Osteocyte (in vitro differentiated cells): ENCODE measurements around the gene CHMP3. TPM values are rescaled to one million over a fixed set of nuclear protein-coding genes. Genes with fewer than 3 reads are reported as not detected.

Source experiments
- DNase-seq: peaks from one replicate; pipeline ENCODE4 v3.0.0; 2021; ENCODE audit warnings: mixed read lengths; ENCODE audit not compliant: unreplicated experiment; ENCODE audit errors: extremely low spot score
- H3K27ac Mint-ChIP-seq: one replicate; pipeline ENCODE4 v1.8.0; 2021; ENCODE audit warnings: mild to moderate bottlenecking, mixed read lengths; ENCODE audit not compliant: unreplicated experiment
- H3K27me3 Mint-ChIP-seq: one replicate; pipeline ENCODE4 v1.8.0; 2021; ENCODE audit warnings: mixed read lengths; ENCODE audit not compliant: unreplicated experiment
- H3K36me3 Mint-ChIP-seq: one replicate; pipeline ENCODE4 v1.8.0; 2021; ENCODE audit warnings: mixed read lengths; ENCODE audit not compliant: unreplicated experiment
- H3K4me1 Mint-ChIP-seq: one replicate; pipeline ENCODE4 v1.8.0; 2021; ENCODE audit warnings: mixed read lengths; ENCODE audit not compliant: unreplicated experiment
- H3K4me3 Mint-ChIP-seq: one replicate; pipeline ENCODE4 v1.8.0; 2021; ENCODE audit warnings: mild to moderate bottlenecking, moderate library complexity, mixed read lengths; ENCODE audit not compliant: unreplicated experiment
- H3K9me3 Mint-ChIP-seq: one replicate; pipeline ENCODE4 v1.8.0; 2021; ENCODE audit warnings: mixed read lengths; ENCODE audit not compliant: unreplicated experiment
- CTCF ChIP-seq: fragments of 200-600 bp; sonication (generic); IDR thresholded peaks from 2 replicates; pipeline ENCODE4 v1.5.0; 2021; ENCODE audit warnings: antibody characterized with exemption, mild to moderate bottlenecking, moderate library complexity
- total RNA-seq: library from RNA; stranded (reverse); gene quantifications from 2 replicates; pipeline ENCODE4 v1.2.1, GENCODE V29; 2021

CHMP3 gene
- total RNA-seq, 1 donor from 2014 or later: 124 TPM

GRCh38 chr2:86477349-86477748 lies 85.9 kb downstream of the CHMP3 start:
- no peak for DNase-seq
- peaks cover 73% of the 10 kb centered on the region for H3K36me3 Mint-ChIP-seq
- no peaks in the 10 kb centered on the region for H3K9me3 Mint-ChIP-seq

GRCh38 chr2:86476918-86477317 lies 86.3 kb downstream of the CHMP3 start:
- H3K27ac Mint-ChIP-seq: no peak overlapping the region
- DNase-seq: no peak
- H3K4me3 Mint-ChIP-seq: no peak overlapping the region
- H3K36me3 Mint-ChIP-seq: peaks cover 70% of the 10 kb centered on the region
- H3K4me1 Mint-ChIP-seq: no peaks in the 10 kb centered on the region
- TF ChIP-seq CTCF: no peak
- H3K9me3 Mint-ChIP-seq: no peaks in the 10 kb centered on the region
- H3K27me3 Mint-ChIP-seq: no peaks in the 10 kb centered on the region

More at GRCh38 chr2:86477349-86477748, 85.9 kb downstream of the CHMP3 start:
- Mint-ChIP-seq H3K4me1 (no peaks in the 10 kb centered on the region), H3K27ac (no peak overlapping the region), H3K27me3 (no peaks in the 10 kb centered on the region), H3K4me3 (no peak overlapping the region)
- no peak for TF ChIP-seq CTCF

GRCh38 chr2:86476092-86476491 lies 87.2 kb downstream of the CHMP3 start:
- no peak for DNase-seq
- no peaks in the 10 kb centered on the region for H3K4me1 Mint-ChIP-seq
- H3K9me3 Mint-ChIP-seq: no peaks in the 10 kb centered on the region
- no peak overlapping the region for H3K27ac Mint-ChIP-seq
- no peak for TF ChIP-seq CTCF
- no peak overlapping the region for H3K4me3 Mint-ChIP-seq
- no peaks in the 10 kb centered on the region for H3K27me3 Mint-ChIP-seq
- peaks cover 68% of the 10 kb centered on the region for H3K36me3 Mint-ChIP-seq

- no peak overlapping the region for H3K27ac Mint-ChIP-seq
- H3K27me3 Mint-ChIP-seq: no peaks in the 10 kb centered on the region
- H3K9me3 Mint-ChIP-seq: no peaks in the 10 kb centered on the region
- no peak for TF ChIP-seq CTCF
- no peak for DNase-seq
- H3K36me3 Mint-ChIP-seq: peaks cover 58% of the 10 kb centered on the region
- no peak overlapping the region for H3K4me3 Mint-ChIP-seq
- H3K4me1 Mint-ChIP-seq: no peaks in the 10 kb centered on the region
Measured at GRCh38 chr2:86471637-86472036, 91.6 kb downstream of the CHMP3 start.

GRCh38 chr2:86470890-86471289 lies 92.4 kb downstream of the CHMP3 start:
- Mint-ChIP-seq H3K27ac (no peak overlapping the region), H3K9me3 (no peaks in the 10 kb centered on the region), H3K36me3 (peaks cover 59% of the 10 kb centered on the region)

More at GRCh38 chr2:86470890-86471289, 92.4 kb downstream of the CHMP3 start:
- Mint-ChIP-seq H3K4me1 (no peaks in the 10 kb centered on the region), H3K27me3 (no peaks in the 10 kb centered on the region), H3K4me3 (no peak overlapping the region)
- no peak for TF ChIP-seq CTCF
- DNase-seq: no peak
